ENCODE results near the gene SNAPC1.
"Not testable (repeated sequence)": the region's sequence is repeated elsewhere in the genome, so short reads cannot be mapped to it uniquely, and the experiment has no call there.

The SNAPC1 gene

DNA sequence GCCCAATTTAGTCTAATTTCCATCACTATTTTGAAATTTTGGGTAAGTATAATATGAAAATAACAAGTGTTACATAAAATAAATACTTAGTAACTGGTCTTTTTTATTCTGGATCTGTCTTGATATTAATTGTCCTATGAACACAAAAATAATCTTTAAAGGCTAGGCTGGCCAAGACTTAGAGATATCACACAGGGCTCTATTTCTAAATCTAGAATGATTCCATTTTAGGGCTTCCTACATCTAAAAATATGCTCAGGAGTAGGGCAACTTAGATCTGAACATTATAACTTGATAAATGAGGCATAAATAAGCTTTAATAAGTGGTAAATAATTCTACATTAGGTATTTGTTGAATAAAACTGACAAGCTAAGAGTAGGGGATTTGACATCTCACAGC is 23.1 kb upstream of the SNAPC1 start:
- DNase-seq (no peak), ATAC-seq (replicated peaks) (no peak)
- Mint-ChIP-seq H3K36me3 (peaks cover 24 to 33% of the 10 kb centered on the region in 2 donors), H3K9me3 (no peaks in the 10 kb centered on the region), H3K27ac (no peak overlapping the region), H3K4me1 (peaks cover 0 to 4% of the 10 kb centered on the region in 2 donors), H3K27me3 (no peaks in the 10 kb centered on the region), H3K4me3 (no peak overlapping the region)

DNA sequence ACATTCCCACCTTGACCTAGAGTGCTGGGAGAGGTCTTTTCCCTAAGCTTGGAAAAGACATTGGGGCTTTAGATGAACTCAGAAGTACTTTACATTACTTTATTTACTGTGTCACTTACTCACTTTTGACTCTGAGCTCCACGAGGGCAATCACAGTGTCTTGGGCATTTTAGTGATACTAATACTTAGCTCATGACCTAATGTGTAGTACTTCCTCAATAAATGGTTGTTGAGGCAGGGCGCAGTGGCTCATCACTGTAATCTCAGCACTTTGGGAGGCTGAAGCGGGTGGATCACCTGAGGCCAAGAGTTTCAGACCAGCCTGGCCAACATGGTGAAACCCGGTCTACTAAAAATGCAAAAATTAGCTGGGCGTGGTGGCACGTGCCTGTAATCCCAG is 19.8 kb upstream of the SNAPC1 start:
- Mint-ChIP-seq H3K9me3 (no peaks in the 10 kb centered on the region), H3K27me3 (no peaks in the 10 kb centered on the region), H3K4me3 (no peak overlapping the region), H3K27ac (no peak overlapping the region), H3K36me3 (peaks cover 19 to 32% of the 10 kb centered on the region in 2 donors), H3K4me1 (no peaks in the 10 kb centered on the region)
- no peak for ATAC-seq (replicated peaks)
- no peak for DNase-seq

DNA sequence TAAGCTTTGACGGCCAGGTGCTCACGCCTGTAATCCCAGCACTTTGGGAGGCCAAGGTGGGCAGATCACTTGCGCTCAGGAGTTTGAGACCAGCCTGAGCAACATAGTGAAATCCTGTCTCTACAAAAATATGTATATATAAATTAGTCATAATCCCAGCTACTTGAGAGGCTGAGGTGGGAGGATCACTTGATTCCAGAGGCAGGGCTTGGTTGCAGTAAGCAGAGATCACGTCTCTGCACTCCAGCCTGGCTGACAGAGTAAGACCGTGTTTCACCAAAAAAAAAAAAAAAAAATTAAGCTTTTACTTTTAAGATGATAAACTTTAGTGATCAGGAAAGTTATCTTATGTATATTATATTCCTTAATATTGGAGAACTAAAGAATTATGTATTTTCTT is 18.0 kb upstream of the SNAPC1 start:
- no peak for ATAC-seq (replicated peaks)
- Mint-ChIP-seq H3K4me3 (no peak overlapping the region), H3K36me3 (peaks cover 16 to 28% of the 10 kb centered on the region in 2 donors), H3K27me3 (no peaks in the 10 kb centered on the region), H3K4me1 (no peaks in the 10 kb centered on the region), H3K27ac (no peak overlapping the region), H3K9me3 (no peaks in the 10 kb centered on the region)
- DNase-seq: no peak

DNA sequence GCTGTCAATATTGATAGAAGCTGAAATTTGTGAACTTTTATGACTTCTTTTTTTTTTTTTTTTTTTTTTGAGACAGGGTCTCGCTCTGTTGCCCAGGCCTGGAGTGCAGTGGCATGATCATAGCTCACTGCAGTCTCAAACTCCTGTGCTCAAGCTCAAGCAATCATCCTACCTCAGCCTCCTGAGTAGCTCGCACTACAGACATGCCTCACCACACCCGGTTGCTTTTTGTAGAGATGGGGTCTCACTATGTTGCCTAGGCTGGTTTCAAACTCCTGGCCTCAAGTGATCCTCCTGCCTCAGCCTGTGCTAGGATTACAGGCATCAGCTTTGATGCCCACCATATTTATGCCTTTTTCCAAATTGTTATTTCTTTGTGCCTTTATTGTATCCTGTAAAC is 15.9 kb upstream of the SNAPC1 start:
- not testable (repeated sequence) for DNase-seq; ATAC-seq (replicated peaks); H3K9me3 Mint-ChIP-seq; H3K4me1 Mint-ChIP-seq; H3K27ac Mint-ChIP-seq; H3K4me3 Mint-ChIP-seq; H3K27me3 Mint-ChIP-seq
- peaks cover 15 to 23% of the 10 kb centered on the region in 2 donors for H3K36me3 Mint-ChIP-seq

DNA sequence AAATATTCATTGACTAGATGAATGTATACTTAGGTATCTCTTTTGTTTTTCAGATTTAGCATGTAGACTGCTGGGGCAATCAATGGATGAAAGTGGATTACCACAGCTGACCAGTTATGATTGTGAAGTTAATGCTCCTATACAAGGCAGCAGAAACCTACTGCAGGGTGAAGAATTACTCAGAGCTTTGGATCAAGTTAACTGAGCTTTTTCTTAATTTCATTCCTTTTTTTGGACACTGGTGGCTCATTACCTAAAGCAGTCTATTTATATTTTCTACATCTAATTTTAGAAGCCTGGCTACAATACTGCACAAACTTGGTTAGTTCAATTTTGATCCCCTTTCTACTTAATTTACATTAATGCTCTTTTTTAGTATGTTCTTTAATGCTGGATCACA is 15.3 kb upstream of the SNAPC1 start:
- H3K4me3 Mint-ChIP-seq: no peak overlapping the region
- peaks cover 7 to 14% of the 10 kb centered on the region in 2 donors for H3K4me1 Mint-ChIP-seq
- peaks cover 15 to 23% of the 10 kb centered on the region in 2 donors for H3K36me3 Mint-ChIP-seq
- no peak for ATAC-seq (replicated peaks)
- no peaks in the 10 kb centered on the region for H3K9me3 Mint-ChIP-seq
- no peaks in the 10 kb centered on the region for H3K27me3 Mint-ChIP-seq
- DNase-seq: no peak
- no peak overlapping the region for H3K27ac Mint-ChIP-seq

DNA sequence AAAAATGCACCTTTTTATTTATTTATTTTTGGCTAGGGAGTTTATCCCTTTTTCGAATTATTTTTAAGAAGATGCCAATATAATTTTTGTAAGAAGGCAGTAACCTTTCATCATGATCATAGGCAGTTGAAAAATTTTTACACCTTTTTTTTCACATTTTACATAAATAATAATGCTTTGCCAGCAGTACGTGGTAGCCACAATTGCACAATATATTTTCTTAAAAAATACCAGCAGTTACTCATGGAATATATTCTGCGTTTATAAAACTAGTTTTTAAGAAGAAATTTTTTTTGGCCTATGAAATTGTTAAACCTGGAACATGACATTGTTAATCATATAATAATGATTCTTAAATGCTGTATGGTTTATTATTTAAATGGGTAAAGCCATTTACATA is 14.9 kb upstream of the SNAPC1 start:
- H3K36me3 Mint-ChIP-seq: peaks cover 15 to 23% of the 10 kb centered on the region in 2 donors
- H3K9me3 Mint-ChIP-seq: no peaks in the 10 kb centered on the region
- H3K27me3 Mint-ChIP-seq: no peaks in the 10 kb centered on the region
- DNase-seq (no peak), ATAC-seq (replicated peaks) (no peak)
- H3K4me1 Mint-ChIP-seq: peaks cover 9 to 18% of the 10 kb centered on the region in 2 donors
- no peak overlapping the region for H3K27ac Mint-ChIP-seq
- no peak overlapping the region for H3K4me3 Mint-ChIP-seq

DNA sequence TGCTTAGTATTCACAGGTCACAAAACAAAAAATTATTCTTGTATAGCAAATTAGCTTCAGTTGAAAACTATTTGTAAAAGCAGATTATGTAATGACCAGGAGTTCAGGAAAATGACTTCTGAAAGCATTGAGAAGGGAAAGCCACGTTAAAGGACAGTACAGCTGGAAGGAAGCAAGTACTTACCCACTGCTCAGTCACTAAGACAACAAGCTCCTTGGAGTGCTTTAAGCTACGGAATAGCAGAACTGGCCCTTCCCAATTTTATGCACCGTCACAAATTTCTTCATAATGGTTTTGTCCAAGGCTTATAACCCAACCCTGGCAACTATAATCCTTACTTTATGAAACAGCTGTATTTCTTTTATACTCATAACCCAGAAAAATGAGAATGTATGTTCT is 13.0 kb upstream of the SNAPC1 start:
- H3K4me3 Mint-ChIP-seq: no peak overlapping the region
- H3K27me3 Mint-ChIP-seq: no peaks in the 10 kb centered on the region
- H3K36me3 Mint-ChIP-seq: peaks cover 15 to 23% of the 10 kb centered on the region in 2 donors
- DNase-seq (no peak), ATAC-seq (replicated peaks) (no peak)
- peaks cover 15 to 32% of the 10 kb centered on the region in 2 donors for H3K4me1 Mint-ChIP-seq
- H3K9me3 Mint-ChIP-seq: no peaks in the 10 kb centered on the region
- H3K27ac Mint-ChIP-seq: no peak overlapping the region

DNA sequence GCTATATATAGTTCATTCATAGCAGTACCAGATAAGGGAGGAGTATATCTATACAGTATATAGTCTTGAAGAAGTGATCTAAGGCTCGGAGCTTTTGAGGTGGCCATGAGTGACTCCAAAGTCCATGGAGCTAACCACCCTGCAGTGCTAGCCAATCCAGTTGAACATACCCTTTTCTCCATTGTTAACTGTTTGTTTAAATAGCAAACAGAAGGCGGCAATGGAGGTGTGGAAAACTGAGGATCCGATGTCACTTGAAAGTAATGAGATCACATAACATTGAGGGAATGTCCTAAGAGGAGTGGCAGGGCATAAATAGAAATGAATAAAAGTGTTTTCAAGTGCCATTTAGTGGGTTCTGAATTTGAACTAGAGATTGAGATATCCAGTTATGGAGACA is 12.4 kb upstream of the SNAPC1 start:
- Mint-ChIP-seq H3K27ac (peak overlapping the region; percentile 67), H3K36me3 (peaks cover 15 to 20% of the 10 kb centered on the region in 2 donors), H3K4me3 (no peak overlapping the region), H3K4me1 (peaks cover 15 to 32% of the 10 kb centered on the region in 2 donors), H3K9me3 (no peaks in the 10 kb centered on the region), H3K27me3 (no peaks in the 10 kb centered on the region)
- DNase-seq (no peak), ATAC-seq (replicated peaks) (no peak)

DNA sequence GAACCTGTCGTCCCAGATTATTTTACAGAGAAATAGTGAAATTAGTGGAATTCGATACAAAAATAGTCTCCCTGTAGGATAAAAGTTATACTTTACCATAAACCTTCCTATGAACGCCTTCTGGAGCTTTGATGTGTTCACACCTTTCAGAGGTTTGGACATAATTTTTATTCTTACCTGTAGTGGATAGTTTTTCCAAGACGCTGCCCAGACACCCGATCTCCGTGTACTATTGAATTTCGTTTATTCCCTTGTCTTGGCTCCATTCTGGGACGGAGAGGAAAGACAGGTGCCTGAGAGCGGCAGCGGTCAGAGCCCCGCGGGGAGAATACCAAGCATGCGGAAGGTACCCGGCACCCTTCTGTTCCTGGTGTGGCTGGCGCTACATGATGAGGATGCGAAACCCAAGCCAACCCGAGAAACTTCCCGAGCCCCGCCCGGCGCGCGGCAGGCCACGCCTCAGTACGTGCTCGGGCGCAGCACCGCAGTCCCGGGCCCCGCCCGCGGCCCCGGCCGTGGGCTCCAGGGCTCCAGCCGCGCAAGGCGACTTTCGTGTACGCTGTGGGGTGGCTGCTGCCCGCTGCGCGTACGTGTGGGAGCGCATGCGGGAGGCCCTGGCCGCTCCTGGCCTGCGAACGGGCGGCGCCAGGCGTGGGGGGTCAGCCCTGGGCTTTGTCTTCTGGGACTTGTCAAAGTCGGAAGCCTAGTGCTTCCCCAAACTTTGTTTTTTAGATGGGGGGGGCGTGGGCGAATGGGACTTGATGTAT is 11.3 kb upstream of the SNAPC1 start:
- Mint-ChIP-seq H3K27me3 (no peaks in the 10 kb centered on the region), H3K27ac (peak overlapping the region; percentile 84), H3K9me3 (no peaks in the 10 kb centered on the region), H3K4me1 (peaks cover 15 to 32% of the 10 kb centered on the region in 2 donors), H3K36me3 (peaks cover 10 to 12% of the 10 kb centered on the region in 2 donors), H3K4me3 (peak overlapping the region; percentile 83 to 86)
- DNase-seq (peak; percentile 79), ATAC-seq (replicated peaks) (peak; percentile 96)

DNA sequence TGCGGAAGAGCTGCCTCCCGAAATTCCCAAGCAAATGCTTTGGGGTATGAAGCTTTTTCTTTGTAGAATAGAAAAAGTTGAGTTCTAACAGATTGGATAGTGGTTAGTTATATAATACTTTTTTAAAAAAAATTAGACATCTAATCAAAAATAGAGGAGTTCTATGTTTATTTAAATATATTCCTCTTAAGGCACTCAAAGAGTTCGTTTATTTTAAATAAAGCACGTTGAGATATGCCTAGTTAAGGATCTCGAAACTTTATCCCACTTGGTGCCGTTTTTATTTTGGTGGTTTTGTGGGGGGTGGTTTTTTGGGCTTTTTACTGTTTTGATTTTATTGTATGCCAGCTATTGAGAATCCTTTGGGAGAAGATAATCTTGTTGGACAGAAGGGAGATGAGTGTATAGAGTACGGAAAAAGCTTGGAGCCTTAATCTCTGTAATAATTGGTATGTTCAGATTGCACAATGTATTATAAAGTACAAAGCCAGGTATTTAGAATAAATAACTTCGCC is 10.7 kb upstream of the SNAPC1 start:
- DNase-seq (no peak), ATAC-seq (replicated peaks) (no peak)
- Mint-ChIP-seq H3K9me3 (no peaks in the 10 kb centered on the region), H3K4me3 (peak overlapping the region; percentile 83 to 86), H3K36me3 (peaks cover 8 to 9% of the 10 kb centered on the region in 2 donors), H3K27me3 (no peaks in the 10 kb centered on the region), H3K4me1 (peaks cover 15 to 32% of the 10 kb centered on the region in 2 donors), H3K27ac (peak overlapping the region; percentile 84)

DNA sequence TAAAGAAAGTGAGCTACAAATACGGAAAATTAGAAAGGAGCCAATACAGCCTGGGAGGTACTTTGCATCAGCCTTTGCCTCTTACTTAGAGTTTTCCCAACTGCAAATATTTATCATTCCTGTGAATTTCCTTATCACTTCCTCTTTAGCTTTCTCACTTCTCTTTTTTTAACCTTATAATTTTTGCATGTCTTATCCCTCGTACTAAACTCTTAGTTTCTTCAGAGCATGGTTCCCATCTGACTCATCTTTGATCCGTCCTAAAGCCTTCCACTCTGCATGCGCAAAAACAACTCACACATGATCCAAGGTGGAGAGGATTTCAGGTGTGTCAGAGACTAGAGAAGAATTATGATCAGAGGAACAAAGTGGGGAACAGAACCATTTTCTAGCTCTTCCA is 9.6 kb upstream of the SNAPC1 start:
- Mint-ChIP-seq H3K4me3 (peak overlapping the region in 1 of 2 donors; percentile 10), H3K9me3 (no peaks in the 10 kb centered on the region), H3K36me3 (peaks cover 0 to 2% of the 10 kb centered on the region in 2 donors), H3K27me3 (no peaks in the 10 kb centered on the region), H3K27ac (peak overlapping the region; percentile 43), H3K4me1 (peaks cover 15 to 32% of the 10 kb centered on the region in 2 donors)
- DNase-seq (peak; percentile 6), ATAC-seq (replicated peaks) (peak; percentile 65 to 68)

DNA sequence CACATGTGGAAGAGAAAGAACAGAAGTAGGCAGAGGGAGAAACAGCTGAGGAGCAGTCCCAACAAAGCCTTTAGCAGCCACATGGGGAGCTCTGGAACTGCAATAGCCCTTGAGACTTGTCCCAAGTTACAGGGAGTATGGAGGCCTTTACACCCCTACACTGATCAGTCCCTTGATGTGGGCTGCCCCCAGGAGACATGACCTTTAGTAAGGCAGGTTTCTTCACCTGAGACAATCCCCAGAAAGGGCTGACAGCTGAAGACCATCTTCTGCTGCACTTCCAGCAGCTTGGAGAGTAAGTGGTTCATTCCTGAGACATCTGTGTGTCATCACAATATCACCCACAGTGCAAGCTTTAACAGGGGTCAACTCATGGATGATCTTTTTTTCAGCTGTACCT is 8.6 kb upstream of the SNAPC1 start:
- Mint-ChIP-seq H3K27me3 (no peaks in the 10 kb centered on the region), H3K9me3 (no peaks in the 10 kb centered on the region), H3K4me3 (no peak overlapping the region), H3K36me3 (peaks cover 0 to 2% of the 10 kb centered on the region in 2 donors), H3K4me1 (peaks cover 15 to 32% of the 10 kb centered on the region in 2 donors), H3K27ac (no peak overlapping the region)
- no peak for ATAC-seq (replicated peaks)
- DNase-seq: no peak

DNA sequence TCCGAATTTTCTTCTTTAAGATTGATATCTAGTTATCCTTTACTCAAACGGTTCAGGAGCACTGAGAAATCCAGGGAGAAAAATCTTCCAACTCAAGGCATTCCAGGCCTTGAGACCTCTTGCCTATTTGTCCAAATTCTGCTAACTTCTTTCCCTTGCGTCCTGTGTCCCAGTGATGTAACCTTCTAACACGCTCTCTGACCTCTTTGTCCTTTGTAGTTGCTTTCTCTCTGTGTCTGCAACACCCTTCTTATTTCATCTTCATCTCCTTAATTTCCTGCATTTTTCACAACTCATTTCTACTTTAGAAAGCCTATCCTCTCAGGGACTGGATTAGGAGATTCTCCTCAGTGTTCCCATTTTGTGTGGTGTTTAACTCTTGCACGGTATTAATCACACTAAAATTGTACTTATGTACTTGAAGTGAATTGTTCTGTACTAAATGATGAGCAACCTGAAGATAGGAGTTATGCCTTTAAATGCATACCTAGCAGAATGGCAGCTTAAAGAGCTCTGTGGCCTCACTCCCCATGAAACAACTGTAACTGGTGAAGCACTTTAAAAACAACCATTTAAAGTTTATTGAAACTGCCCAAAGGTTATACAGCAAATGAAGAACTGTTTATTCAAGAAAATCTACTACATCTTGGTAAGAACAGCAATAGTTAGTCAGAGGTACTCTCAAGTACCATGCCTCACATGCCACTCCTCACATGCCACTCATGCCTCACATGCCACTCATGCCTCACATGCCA is 7.4 kb upstream of the SNAPC1 start:
- no peak overlapping the region for H3K4me3 Mint-ChIP-seq
- no peaks in the 10 kb centered on the region for H3K9me3 Mint-ChIP-seq
- H3K36me3 Mint-ChIP-seq: peaks cover 0 to 2% of the 10 kb centered on the region in 2 donors
- peaks cover 15 to 32% of the 10 kb centered on the region in 2 donors for H3K4me1 Mint-ChIP-seq
- H3K27ac Mint-ChIP-seq: no peak overlapping the region
- H3K27me3 Mint-ChIP-seq: no peaks in the 10 kb centered on the region
- ATAC-seq (replicated peaks) (no peak), DNase-seq (no peak)

DNA sequence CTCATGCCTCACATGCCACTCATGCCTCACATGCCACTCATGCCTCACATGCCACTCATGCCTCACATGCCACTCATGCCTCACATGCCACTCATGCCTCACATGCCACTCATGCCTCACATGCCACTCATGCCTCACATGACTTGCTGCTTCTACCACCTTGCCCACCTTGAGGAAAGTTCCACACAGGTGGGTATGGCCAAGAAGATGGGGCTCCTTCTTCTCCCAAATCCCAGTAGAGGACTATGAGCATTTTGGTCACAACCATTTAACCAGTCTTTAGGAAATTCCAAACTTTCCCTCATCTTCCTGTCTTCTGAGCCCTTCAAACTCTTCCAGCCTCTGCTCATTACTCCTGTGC is 6.9 kb upstream of the SNAPC1 start:
- not testable (repeated sequence) for H3K4me3 Mint-ChIP-seq; H3K27ac Mint-ChIP-seq; H3K27me3 Mint-ChIP-seq; H3K9me3 Mint-ChIP-seq; H3K36me3 Mint-ChIP-seq; ATAC-seq (replicated peaks); DNase-seq
- peaks cover 13 to 32% of the 10 kb centered on the region in 2 donors for H3K4me1 Mint-ChIP-seq

DNA sequence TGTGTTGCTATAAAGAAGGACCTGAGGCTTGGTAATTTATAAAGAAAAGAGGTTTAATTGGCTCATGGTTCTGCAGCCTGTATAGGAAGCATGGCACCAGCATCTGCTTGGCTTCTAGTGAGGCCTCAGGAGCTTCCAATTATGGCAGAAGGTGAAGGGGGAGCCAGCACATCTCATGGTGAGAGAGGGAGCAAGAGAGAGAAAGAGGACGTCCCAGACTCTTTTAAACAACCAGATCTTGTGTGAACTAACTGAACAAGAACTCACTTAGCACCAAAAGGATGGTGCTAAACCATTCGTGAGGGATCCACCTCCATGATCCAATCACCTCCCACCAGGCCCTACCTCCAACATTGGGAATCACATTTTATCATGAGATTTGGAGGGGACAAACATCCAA is 6.1 kb upstream of the SNAPC1 start:
- Mint-ChIP-seq H3K9me3 (no peaks in the 10 kb centered on the region), H3K27ac (no peak overlapping the region)

More for the DNA sequence above, 6.1 kb upstream of the SNAPC1 start:
- no peaks in the 10 kb centered on the region for H3K36me3 Mint-ChIP-seq
- ATAC-seq (replicated peaks) (no peak), DNase-seq (no peak)
- H3K4me3 Mint-ChIP-seq: no peak overlapping the region
- peaks cover 10 to 26% of the 10 kb centered on the region in 2 donors for H3K4me1 Mint-ChIP-seq
- no peaks in the 10 kb centered on the region for H3K27me3 Mint-ChIP-seq
